ENCODE results near the gene KDM1A.

Gene KDM1A

GRCh38 chr1:23111600-23112535 lies 92.6 kb downstream of the KDM1A start:
- no peak for DNase-seq

- no peak for DNase-seq
Observed at GRCh38 chr1:23114424-23115079, 95.3 kb downstream of the KDM1A start.

- DNase-seq = no peak
Observed at GRCh38 chr1:23116216-23116836, 97.1 kb downstream of the KDM1A start.

- no peak for DNase-seq
Observed at GRCh38 chr1:23116921-23117699, 97.8 kb downstream of the KDM1A start.

- DNase-seq = no peak
Observed at GRCh38 chr1:23118407-23118806, 99.1 kb downstream of the KDM1A start.

GRCh38 chr1:23118957-23119792 lies 99.9 kb downstream of the KDM1A start:
- DNase-seq = no peak

- DNase-seq = no peak
Observed at GRCh38 chr1:23120383-23120782, 101.1 kb downstream of the KDM1A start.

GRCh38 chr1:23122023-23122748 lies 102.9 kb downstream of the KDM1A start:
- peak; percentile 43 for DNase-seq

- no peak for DNase-seq
Observed at GRCh38 chr1:23122796-23123195, 103.5 kb downstream of the KDM1A start.

- no peak for DNase-seq
Observed at GRCh38 chr1:23123528-23123927, 104.3 kb downstream of the KDM1A start.

GRCh38 chr1:23124259-23125026 lies 105.2 kb downstream of the KDM1A start:
- DNase-seq = no peak

- no peak for DNase-seq
Observed at GRCh38 chr1:23125489-23125888, 106.2 kb downstream of the KDM1A start.

GRCh38 chr1:23126200-23126599 lies 106.9 kb downstream of the KDM1A start:
- DNase-seq = no peak

- peak; percentile 69 for DNase-seq
Observed at GRCh38 chr1:23126801-23127200, 107.5 kb downstream of the KDM1A start.

GRCh38 chr1:23129846-23130245 lies 110.6 kb downstream of the KDM1A start:
- DNase-seq = peak; percentile 13

- no peak for DNase-seq
Observed at GRCh38 chr1:23132033-23132432, 112.8 kb downstream of the KDM1A start.
